Type B pancreatic cell (in vitro differentiated cells): ENCODE measurements around the gene CCDC34. TPM values are rescaled to one million over a fixed set of nuclear protein-coding genes. Genes with fewer than 3 reads are reported as not detected.

ENCODE experiments used
- DNase-seq: peaks from one replicate; pipeline ENCODE4 v3.0.0; 2021; ENCODE audit warnings: mixed read lengths; ENCODE audit not compliant: unreplicated experiment; ENCODE audit errors: extremely low spot score
- H3K27ac Mint-ChIP-seq: 2 replicates; pipeline ENCODE4 v1.8.0; 2021; ENCODE audit warnings: mild to moderate bottlenecking, mixed read lengths
- H3K27me3 Mint-ChIP-seq: 2 replicates; pipeline ENCODE4 v1.8.0; 2021; ENCODE audit warnings: mixed read lengths
- H3K36me3 Mint-ChIP-seq: 2 replicates; pipeline ENCODE4 v1.8.0; 2021; ENCODE audit warnings: mixed read lengths
- H3K4me1 Mint-ChIP-seq: one replicate; pipeline ENCODE4 v1.8.0; 2021; ENCODE audit warnings: mixed read lengths; ENCODE audit not compliant: unreplicated experiment
- H3K4me3 Mint-ChIP-seq: 2 replicates; pipeline ENCODE4 v1.8.0; 2021; ENCODE audit warnings: mild to moderate bottlenecking, mixed read lengths
- H3K9me3 Mint-ChIP-seq: 2 replicates; pipeline ENCODE4 v1.8.0; 2021; ENCODE audit warnings: mixed read lengths
- CTCF ChIP-seq: fragments of 200-600 bp; sonication (generic); conservative IDR thresholded peaks from 2 replicates; pipeline ENCODE4 v1.5.0; 2021; ENCODE audit warnings: antibody characterized with exemption, mild to moderate bottlenecking
- total RNA-seq: library from RNA; stranded (reverse); gene quantifications from 2 replicates; pipeline ENCODE4 v1.2.1, GENCODE V29; 2021; ENCODE audit warnings: low replicate concordance

CCDC34 gene
- total RNA-seq, 1 donor from 2014 or later = 30.4 TPM

GRCh38 chr11:27397624-27398399 lies 34.8 kb upstream of the CCDC34 start:
- Mint-ChIP-seq H3K4me3 (peak overlapping the region; percentile 39), H3K27me3 (no peaks in the 10 kb centered on the region), H3K27ac (peak overlapping the region; percentile 52), H3K9me3 (no peaks in the 10 kb centered on the region), H3K4me1 (peaks cover 54% of the 10 kb centered on the region), H3K36me3 (peaks cover 3% of the 10 kb centered on the region)
- no peak for TF ChIP-seq CTCF
- no peak for DNase-seq

GRCh38 chr11:27396259-27396839 lies 33.3 kb upstream of the CCDC34 start:
- Mint-ChIP-seq H3K4me3 (peak overlapping the region; percentile 42), H3K36me3 (no peaks in the 10 kb centered on the region)

GRCh38 chr11:27395556-27396258 lies 32.7 kb upstream of the CCDC34 start:
- no peaks in the 10 kb centered on the region for H3K36me3 Mint-ChIP-seq
- H3K4me3 Mint-ChIP-seq = peak overlapping the region; percentile 54
- no peaks in the 10 kb centered on the region for H3K27me3 Mint-ChIP-seq
- peak overlapping the region; percentile 80 for H3K27ac Mint-ChIP-seq
- H3K4me1 Mint-ChIP-seq = peaks cover 59% of the 10 kb centered on the region
- DNase-seq = no peak
- no peak for TF ChIP-seq CTCF
- H3K9me3 Mint-ChIP-seq = no peaks in the 10 kb centered on the region

More at GRCh38 chr11:27396259-27396839, 33.3 kb upstream of the CCDC34 start:
- Mint-ChIP-seq H3K27ac (peak overlapping the region; percentile 80), H3K9me3 (no peaks in the 10 kb centered on the region), H3K27me3 (no peaks in the 10 kb centered on the region), H3K4me1 (peaks cover 60% of the 10 kb centered on the region)
- TF ChIP-seq CTCF = no peak
- DNase-seq = no peak

GRCh38 chr11:27394781-27395228 lies 31.8 kb upstream of the CCDC34 start:
- H3K4me1 Mint-ChIP-seq = peaks cover 59% of the 10 kb centered on the region
- H3K27ac Mint-ChIP-seq = peak overlapping the region; percentile 44
- H3K27me3 Mint-ChIP-seq = no peaks in the 10 kb centered on the region
- no peaks in the 10 kb centered on the region for H3K36me3 Mint-ChIP-seq
- H3K4me3 Mint-ChIP-seq = no peak overlapping the region
- H3K9me3 Mint-ChIP-seq = no peaks in the 10 kb centered on the region
- TF ChIP-seq CTCF = no peak
- DNase-seq = no peak

- peak overlapping the region; percentile 18 for H3K4me3 Mint-ChIP-seq
- no peaks in the 10 kb centered on the region for H3K9me3 Mint-ChIP-seq
- H3K27me3 Mint-ChIP-seq = no peaks in the 10 kb centered on the region
- no peak for TF ChIP-seq CTCF
- H3K27ac Mint-ChIP-seq = peak overlapping the region; percentile 73
- peaks cover 44% of the 10 kb centered on the region for H3K4me1 Mint-ChIP-seq
- DNase-seq = no peak
- H3K36me3 Mint-ChIP-seq = no peaks in the 10 kb centered on the region
Measured at GRCh38 chr11:27392278-27393114, 29.5 kb upstream of the CCDC34 start.
